DMS53 (cell line): ENCODE data around the gene ATP6V1B1.

Experiments
- DNase-seq: peaks from one replicate; lab custom pipeline; 2025; lab: John Stamatoyannopoulos, UW

Gene ATP6V1B1

GRCh38 chr2:70927138-70927537 lies 8.6 kb upstream of the ATP6V1B1 start:
- no peak for DNase-seq

- DNase-seq: no peak
Measured at GRCh38 chr2:70927641-70928040, 8.1 kb upstream of the ATP6V1B1 start.

GRCh38 chr2:70928366-70928765 lies 7.3 kb upstream of the ATP6V1B1 start:
- DNase-seq: no peak

- no peak for DNase-seq
Measured at GRCh38 chr2:70930371-70931329, 5.0 kb upstream of the ATP6V1B1 start.

DNA sequence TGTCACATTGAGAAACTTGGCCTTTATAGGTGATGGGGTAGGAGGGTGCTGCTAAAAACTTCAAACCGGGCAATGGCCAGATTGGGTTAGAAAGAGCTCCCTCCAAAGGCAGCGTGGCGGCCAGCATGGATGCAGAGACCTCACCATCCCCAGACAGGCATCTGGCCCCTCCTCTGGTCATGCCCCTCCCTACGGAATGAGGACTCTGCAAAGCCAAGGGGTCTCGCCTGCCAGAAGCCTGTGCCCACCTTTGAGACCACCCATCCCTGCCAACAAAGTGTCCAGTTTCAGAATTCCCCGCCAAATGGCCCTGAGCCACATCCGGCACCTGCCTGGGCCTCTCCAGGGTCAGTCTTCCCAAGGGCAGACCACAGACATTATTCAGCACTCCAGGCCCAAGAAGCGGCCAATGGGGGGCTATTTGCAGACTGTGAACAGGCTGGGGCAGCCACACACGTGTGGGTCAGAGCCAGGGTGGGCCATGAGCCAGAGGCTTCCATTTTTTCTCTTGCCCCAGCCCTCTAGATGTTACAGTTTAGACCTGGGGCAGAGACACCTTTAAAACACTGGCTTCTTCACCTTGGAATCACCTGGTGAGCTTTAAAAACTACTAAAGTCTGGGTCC lies 4.2 kb upstream of the ATP6V1B1 start:
- no peak for DNase-seq

DNA sequence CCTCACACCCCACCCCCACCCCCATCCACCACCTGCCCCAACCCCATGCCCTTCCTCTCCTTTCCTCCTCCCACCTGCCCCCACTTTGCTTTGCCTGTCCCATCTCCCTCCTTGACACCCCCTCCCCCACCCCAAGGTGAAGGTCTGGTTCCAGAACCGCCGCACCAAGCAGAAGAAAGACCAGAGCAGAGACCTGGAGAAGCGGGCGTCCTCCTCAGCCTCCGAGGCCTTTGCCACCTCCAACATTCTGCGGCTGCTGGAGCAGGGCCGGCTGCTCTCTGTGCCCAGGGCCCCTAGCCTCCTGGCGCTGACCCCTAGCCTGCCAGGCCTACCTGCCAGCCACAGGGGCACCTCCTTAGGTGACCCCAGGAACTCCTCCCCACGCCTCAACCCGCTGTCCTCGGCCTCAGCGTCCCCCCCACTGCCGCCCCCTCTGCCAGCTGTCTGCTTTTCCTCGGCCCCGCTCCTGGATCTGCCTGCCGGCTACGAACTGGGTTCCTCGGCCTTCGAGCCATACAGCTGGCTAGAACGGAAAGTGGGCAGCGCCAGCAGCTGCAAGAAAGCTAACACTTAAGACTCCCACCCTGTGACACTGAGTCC lies 3.0 kb upstream of the ATP6V1B1 start:
- no peak for DNase-seq

- DNase-seq: no peak
Measured at GRCh38 chr2:70934981-70935380, 719 bp upstream of the ATP6V1B1 start.

DNA sequence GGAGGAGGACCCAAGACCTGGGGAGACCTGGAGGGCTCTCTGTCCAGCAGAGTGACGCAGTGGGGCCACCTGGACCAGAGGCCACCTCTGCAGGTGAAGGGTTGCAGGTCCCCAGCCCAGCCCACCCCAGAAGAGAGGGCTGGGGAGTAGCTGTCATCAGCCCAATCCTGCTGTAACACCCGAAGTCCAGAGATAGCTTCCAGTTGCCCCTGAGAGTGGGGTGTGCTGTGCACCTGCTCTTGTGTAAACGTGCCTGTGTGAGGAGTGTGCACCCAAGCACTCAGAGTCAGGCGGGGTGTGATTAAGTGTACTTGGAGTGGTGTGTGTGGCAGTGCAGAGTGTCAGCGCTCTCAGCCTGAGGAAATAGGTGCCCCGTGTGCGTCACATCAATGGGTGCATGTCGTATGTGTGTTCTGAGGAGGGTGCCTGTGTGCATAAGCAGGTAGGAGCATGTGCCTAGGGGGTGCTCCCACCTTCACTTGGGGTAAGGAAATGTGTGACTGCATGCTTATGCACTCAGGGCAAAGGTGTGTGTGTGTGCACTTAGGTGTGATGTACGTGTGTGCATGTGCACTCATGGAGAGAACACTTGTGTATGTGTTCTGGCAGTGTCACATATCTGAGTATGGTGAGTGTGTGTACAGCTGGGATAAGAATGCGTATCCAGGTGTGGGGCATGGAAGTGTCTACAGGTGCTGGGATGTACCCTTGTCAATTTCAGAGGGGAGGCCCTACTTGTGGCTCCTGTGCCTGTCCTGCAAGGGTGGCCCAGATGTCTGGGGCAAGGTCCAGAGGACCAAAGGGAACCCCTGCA lies 672 bp downstream of the ATP6V1B1 start:
- DNase-seq: peak; percentile 85

DNA sequence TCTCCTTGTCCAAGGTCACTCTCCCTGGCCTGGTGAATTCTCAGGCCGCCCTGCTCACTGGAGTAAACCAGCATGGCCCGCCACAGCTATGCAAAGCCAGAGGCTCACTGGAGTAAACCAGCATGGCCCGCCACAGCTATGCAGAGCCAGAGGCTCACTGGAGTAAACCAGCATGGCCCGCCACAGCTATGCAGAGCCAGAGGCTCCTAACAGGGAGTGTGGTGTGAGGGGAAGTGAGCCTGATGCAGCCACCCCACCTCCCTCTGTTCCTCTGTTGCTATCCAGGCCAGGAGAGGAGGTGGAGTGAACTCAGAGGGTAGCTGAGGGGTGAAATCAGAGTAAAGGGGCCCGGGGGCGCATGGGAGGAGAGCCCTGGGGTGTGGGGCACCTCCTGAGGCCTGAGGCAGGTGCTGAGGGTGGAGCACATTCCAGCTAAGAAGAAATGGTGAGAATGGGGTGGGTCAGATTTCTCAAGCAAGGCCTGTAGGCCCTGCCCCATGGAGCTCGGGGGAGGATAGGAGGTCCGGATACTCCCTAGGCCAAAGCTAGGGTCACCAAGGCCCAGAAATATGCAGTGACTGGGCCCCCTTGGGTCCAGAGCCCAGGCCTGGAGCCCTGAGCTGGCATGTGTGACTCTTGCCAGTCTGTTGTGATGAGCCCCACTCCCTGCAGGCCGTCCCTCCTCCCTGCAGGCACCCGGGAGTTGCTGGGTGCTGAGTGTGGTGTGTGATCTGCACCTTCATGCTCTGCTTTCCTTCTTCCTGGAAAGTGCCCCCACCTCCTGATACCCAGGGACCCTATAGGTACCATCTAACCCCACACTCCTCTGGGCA lies 1.5 kb downstream of the ATP6V1B1 start:
- DNase-seq: peak; percentile 75

- no peak for DNase-seq
Measured at GRCh38 chr2:70937866-70938585, 2.3 kb downstream of the ATP6V1B1 start.

DNA sequence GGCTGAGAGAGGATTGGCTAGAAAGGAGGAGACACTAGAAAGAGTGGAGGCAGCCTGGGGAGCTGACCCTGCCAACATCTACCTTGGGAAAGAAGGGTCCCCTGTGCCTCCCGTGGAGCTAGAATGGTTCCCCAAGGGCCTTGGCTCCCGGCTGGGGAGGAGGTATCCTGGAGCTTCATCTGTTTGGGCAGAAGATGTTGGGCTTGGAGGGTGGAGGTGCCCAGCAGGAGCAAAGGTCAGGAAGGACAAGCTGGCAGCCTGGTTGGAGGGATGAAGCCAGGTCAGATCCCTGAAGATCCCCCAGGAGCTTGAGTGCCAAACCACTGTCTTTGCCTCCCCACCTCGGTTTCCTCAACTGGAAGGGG lies 2.9 kb downstream of the ATP6V1B1 start:
- no peak for DNase-seq

GRCh38 chr2:70939001-70939838 lies 3.5 kb downstream of the ATP6V1B1 start:
- DNase-seq: no peak

DNA sequence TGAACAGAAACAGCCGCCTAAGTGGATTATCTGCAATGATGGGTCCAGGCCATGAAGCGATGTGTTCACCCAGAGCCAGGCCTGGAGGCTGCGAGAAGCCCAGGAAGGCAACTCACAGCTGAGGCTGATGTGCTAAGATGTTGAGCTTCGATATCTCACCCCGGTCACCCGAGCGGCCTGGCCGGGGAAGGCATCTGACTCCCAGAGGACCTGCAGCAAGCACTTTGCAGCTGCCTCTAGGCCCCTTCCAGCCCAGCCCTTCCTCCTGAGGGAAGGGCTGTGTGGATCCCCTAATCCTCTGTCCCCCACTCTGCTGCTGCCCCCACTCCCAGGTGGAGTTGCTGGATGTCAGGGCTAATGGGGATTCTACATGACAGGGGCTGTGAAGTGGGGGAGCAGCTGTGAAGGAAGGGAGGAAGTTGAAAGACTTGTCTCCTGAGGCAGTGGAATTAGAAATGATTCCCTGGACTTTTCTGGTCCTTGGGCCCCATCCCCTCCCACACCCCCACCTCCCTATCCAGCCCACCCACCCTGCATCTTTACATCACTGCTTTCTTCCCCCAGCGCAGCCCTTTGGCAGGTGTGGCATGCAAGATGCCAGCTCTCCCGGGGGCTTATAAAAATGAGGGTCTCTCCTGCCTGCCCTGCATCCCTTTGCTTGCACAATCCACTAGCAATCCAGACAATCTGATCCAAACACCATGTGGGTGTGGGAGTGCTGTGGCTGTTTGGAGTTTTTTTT lies 4.3 kb downstream of the ATP6V1B1 start:
- DNase-seq: no peak

- no peak for DNase-seq
Measured at GRCh38 chr2:70941186-70941585, 5.5 kb downstream of the ATP6V1B1 start.

DNA sequence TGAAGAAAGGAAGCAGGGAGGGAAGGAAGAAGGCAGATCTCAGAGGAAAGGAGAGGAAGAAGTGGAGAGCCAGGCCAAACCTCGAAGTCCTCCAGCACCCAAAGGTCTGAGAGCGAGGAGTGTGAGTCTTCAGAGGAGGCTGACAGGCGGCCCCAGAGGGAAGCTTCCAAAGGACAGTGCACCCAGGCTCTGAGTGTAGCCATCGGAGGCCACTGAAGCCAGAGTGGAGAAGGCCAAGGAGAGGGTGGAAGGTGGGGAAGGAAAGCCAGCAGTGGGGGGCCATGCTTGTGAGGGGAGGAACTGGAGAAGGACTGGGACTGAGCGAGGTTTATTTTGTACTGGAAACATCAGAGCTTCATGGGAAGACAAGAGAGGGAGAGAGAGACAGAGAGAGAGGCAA lies 6.0 kb downstream of the ATP6V1B1 start:
- DNase-seq: no peak

DNA sequence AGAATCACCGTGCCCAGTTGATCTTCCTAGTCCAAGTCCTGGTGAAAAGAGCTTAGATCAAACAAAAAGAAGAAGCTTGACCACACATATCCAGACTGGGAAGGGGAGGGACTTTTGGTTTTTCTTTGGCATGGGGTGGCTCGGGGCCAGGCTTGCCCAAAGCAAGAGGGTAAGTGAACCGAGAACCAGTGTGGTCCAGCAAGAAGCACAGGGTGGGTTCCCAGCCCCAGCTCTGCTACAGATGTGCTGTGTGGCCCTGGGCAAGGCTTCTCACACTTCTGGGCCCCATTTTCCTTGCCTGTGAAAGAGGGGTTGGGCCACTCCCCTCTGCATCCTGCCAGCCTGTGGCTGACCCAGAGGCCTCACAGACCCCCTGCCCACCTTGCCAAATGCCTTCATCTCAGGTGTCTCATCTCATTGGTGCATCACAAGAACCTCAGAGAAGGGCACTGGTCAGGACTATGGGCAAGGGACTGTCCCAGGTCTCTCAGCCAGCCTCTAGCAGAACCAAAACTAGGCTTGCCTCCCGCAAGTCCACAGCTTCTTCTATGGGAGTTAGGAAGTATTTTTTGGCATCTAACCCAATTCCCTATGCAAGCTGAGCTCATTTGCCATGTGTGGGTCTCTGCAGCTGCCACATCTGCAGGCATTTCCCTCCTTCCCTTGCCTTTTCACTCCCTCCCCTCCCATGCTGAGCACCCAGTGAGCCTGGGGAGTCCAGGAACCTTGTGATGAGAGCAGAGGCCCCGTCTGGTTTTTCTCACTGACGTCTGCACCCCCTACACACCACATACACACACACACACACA lies 6.9 kb downstream of the ATP6V1B1 start:
- no peak for DNase-seq

DNA sequence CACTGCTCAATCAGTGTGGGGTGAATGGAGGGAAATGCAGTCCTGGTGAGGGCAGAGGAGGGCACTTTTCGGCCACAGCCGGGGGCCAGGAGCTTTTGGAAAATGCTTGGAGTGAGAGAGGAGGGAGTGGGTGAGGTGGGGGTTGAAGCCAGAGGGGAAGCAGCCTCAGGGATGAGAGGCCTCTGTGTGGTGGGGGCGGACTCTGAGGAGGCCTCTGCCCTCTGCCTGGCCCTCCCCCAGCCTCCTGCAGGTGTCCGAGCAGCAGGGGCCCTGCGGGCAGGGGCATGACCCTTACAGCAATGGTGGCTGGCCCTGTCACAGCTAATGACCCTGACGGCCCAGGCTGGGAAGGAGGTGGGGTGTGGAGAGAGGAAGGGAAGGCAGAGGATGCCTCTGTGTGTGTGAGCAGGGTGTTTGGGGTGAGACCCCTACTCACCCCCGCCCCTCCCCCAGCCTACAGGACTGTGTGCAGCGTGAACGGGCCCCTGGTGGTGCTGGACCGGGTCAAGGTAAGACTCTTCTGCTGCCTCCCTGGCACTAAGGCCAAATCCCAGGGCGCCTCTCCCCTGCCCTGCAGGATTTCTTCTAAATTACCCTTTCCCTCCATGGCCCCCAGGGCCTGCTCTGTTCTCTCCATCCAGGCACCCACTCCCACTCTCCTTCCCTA lies 7.6 kb downstream of the ATP6V1B1 start:
- no peak for DNase-seq
